Nephron progenitor cell (in vitro differentiated cells): ENCODE measurements around the gene RALGPS2.

Experiments
- DNase-seq: peaks from one replicate; pipeline ENCODE4 v3.0.0; 2021
- H3K27ac Mint-ChIP-seq: 2 replicates; pipeline ENCODE4 v1.8.0; 2021; ENCODE audit warnings: mild to moderate bottlenecking, moderate library complexity, mixed read lengths
- H3K27me3 Mint-ChIP-seq: 2 replicates; pipeline ENCODE4 v1.8.0; 2021; ENCODE audit warnings: mild to moderate bottlenecking, low read depth, mixed read lengths; ENCODE audit not compliant: poor library complexity
- H3K36me3 Mint-ChIP-seq: 2 replicates; pipeline ENCODE4 v1.8.0; 2021; ENCODE audit warnings: low read depth, mixed read lengths
- H3K4me1 Mint-ChIP-seq: 2 replicates; pipeline ENCODE4 v1.8.0; 2021; ENCODE audit warnings: mixed read lengths
- H3K4me3 Mint-ChIP-seq: 2 replicates; pipeline ENCODE4 v1.8.0; 2021; ENCODE audit warnings: mild to moderate bottlenecking, moderate library complexity, mixed read lengths
- H3K9me3 Mint-ChIP-seq: 2 replicates; pipeline ENCODE4 v1.8.0; 2021; ENCODE audit warnings: mild to moderate bottlenecking, moderate library complexity, mixed read lengths
- CTCF ChIP-seq: fragments of 200-600 bp; sonication (generic); IDR thresholded peaks from 2 replicates; pipeline ENCODE4 v1.5.0; 2021; ENCODE audit warnings: antibody characterized with exemption

The RALGPS2 gene

GRCh38 chr1:178916448-178917174 lies 191.6 kb downstream of the RALGPS2 start:
- no peak for TF ChIP-seq CTCF
- H3K27ac Mint-ChIP-seq = peak overlapping the region; percentile 72
- peaks cover 4% of the 10 kb centered on the region for H3K27me3 Mint-ChIP-seq

GRCh38 chr1:178918308-178918707 lies 193.3 kb downstream of the RALGPS2 start:
- TF ChIP-seq CTCF = no peak
- DNase-seq = no peak
- peaks cover 6% of the 10 kb centered on the region for H3K4me1 Mint-ChIP-seq
- H3K36me3 Mint-ChIP-seq = peaks cover 43% of the 10 kb centered on the region
- peaks cover 4% of the 10 kb centered on the region for H3K27me3 Mint-ChIP-seq
- H3K4me3 Mint-ChIP-seq = no peak overlapping the region
- no peak overlapping the region for H3K27ac Mint-ChIP-seq
- H3K9me3 Mint-ChIP-seq = peaks cover 2% of the 10 kb centered on the region

More at GRCh38 chr1:178916448-178917174, 191.6 kb downstream of the RALGPS2 start:
- Mint-ChIP-seq H3K4me1 (peaks cover 6% of the 10 kb centered on the region), H3K9me3 (no peaks in the 10 kb centered on the region), H3K36me3 (peaks cover 48% of the 10 kb centered on the region), H3K4me3 (no peak overlapping the region)
- no peak for DNase-seq

- TF ChIP-seq CTCF = no peak
- Mint-ChIP-seq H3K27ac (peak overlapping the region; percentile 19), H3K9me3 (peaks cover 8% of the 10 kb centered on the region)
These were observed 193.9 kb downstream of the RALGPS2 start for GRCh38 chr1:178918955-178919354.

GRCh38 chr1:178919581-178919980 lies 194.5 kb downstream of the RALGPS2 start:
- Mint-ChIP-seq H3K27ac (no peak overlapping the region), H3K4me3 (no peak overlapping the region), H3K27me3 (peaks cover 1% of the 10 kb centered on the region), H3K4me1 (peaks cover 6% of the 10 kb centered on the region), H3K9me3 (peaks cover 14% of the 10 kb centered on the region), H3K36me3 (peaks cover 47% of the 10 kb centered on the region)
- TF ChIP-seq CTCF = no peak
- DNase-seq = no peak

More at GRCh38 chr1:178918955-178919354, 193.9 kb downstream of the RALGPS2 start:
- no peak for DNase-seq
- Mint-ChIP-seq H3K36me3 (peaks cover 46% of the 10 kb centered on the region), H3K4me3 (no peak overlapping the region), H3K4me1 (peaks cover 6% of the 10 kb centered on the region), H3K27me3 (peaks cover 4% of the 10 kb centered on the region)

GRCh38 chr1:178921499-178921898 lies 196.5 kb downstream of the RALGPS2 start:
- H3K4me1 Mint-ChIP-seq = peaks cover 3% of the 10 kb centered on the region
- H3K27me3 Mint-ChIP-seq = no peaks in the 10 kb centered on the region
- DNase-seq = no peak
- H3K36me3 Mint-ChIP-seq = peaks cover 48% of the 10 kb centered on the region
- peaks cover 22% of the 10 kb centered on the region for H3K9me3 Mint-ChIP-seq
- TF ChIP-seq CTCF = no peak
- H3K27ac Mint-ChIP-seq = no peak overlapping the region
- H3K4me3 Mint-ChIP-seq = no peak overlapping the region

GRCh38 chr1:178923512-178923911 lies 198.5 kb downstream of the RALGPS2 start:
- no peak for DNase-seq
- Mint-ChIP-seq H3K27ac (no peak overlapping the region), H3K27me3 (no peaks in the 10 kb centered on the region), H3K4me3 (no peak overlapping the region), H3K4me1 (peaks cover 12% of the 10 kb centered on the region), H3K36me3 (peaks cover 40% of the 10 kb centered on the region), H3K9me3 (peaks cover 22% of the 10 kb centered on the region)
- no peak for TF ChIP-seq CTCF
